ENCODE results near the gene MEF2C. TPM values are rescaled to one million over a fixed set of nuclear protein-coding genes. Genes with fewer than 3 reads are reported as not detected.

Gene MEF2C
- total RNA-seq, 1 experiment from 2014 or later, result 1.7 TPM

DNA sequence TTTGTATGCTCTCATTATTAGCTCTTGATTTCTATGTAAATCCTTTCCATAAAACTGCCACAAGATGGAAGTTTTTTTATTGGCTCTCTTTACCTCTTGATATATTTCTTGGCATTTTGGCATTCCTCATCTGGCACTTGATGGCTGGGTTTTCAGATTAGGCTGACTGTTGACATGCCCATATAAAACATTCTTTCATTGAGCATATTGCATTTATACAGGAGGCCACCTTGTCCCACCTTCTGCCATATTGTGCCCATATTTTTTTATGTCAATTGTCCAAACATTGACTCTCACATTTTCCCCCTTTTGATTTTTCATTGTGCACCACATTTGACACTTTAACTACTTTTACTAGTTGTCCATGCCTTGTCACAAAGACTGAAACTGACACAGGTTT lies 182.9 kb downstream of the MEF2C start (continued):
- TF ChIP-seq, protein P1, sequence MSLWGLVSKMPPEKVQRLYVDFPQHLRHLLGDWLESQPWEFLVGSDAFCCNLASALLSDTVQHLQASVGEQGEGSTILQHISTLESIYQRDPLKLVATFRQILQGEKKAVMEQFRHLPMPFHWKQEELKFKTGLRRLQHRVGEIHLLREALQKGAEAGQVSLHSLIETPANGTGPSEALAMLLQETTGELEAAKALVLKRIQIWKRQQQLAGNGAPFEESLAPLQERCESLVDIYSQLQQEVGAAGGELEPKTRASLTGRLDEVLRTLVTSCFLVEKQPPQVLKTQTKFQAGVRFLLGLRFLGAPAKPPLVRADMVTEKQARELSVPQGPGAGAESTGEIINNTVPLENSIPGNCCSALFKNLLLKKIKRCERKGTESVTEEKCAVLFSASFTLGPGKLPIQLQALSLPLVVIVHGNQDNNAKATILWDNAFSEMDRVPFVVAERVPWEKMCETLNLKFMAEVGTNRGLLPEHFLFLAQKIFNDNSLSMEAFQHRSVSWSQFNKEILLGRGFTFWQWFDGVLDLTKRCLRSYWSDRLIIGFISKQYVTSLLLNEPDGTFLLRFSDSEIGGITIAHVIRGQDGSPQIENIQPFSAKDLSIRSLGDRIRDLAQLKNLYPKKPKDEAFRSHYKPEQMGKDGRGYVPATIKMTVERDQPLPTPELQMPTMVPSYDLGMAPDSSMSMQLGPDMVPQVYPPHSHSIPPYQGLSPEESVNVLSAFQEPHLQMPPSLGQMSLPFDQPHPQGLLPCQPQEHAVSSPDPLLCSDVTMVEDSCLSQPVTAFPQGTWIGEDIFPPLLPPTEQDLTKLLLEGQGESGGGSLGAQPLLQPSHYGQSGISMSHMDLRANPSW (CRISPR knock-in tag; conservative IDR thresholded peaks at IDR 0.05; ENCODE audit: low read depth), result no peak
- TF ChIP-seq, protein P2, sequence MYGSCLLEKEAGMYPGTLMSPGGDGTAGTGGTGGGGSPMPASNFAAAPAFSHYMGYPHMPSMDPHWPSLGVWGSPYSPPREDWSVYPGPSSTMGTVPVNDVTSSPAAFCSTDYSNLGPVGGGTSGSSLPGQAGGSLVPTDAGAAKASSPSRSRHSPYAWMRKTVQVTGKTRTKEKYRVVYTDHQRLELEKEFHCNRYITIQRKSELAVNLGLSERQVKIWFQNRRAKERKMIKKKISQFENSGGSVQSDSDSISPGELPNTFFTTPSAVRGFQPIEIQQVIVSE (CRISPR knock-in tag; IDR thresholded peaks at IDR 0.05; ENCODE audit: borderline replicate concordance), result no peak

DNA sequence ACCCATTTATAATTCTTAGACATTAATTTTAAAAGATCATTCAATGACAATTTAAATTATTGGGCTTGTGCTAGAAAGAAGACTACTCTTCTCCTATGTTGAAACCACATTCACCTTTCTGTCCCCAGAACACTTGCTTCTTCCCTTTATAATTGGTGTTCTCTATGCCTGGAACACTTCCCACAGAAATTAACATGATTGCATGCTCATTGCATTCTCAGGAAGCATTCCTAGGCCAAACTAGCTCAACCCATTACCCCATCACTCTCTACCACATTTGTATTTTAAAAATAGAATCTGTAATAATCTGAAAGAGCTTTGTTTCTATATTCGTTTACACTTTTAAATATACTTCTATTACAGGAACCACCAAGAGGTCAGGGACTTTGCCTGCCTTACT lies 184.7 kb downstream of the MEF2C start:
- ATAC-seq (no peak), DNase-seq (ENCODE audit: low spot score) (no peak)
- peaks cover 51% of the 10 kb centered on the region for H3K4me1 Mint-ChIP-seq
- CTCF ChIA-PET, result interaction anchor here (0.7 to 3.8 kb wide), 4 partner anchors 25 to 917 kb away, joined by 3 to 33 read pairs (median 4); no protein-coding TSS in a partner anchor
- no peak overlapping the region for H3K27ac Mint-ChIP-seq
- no peaks in the 10 kb centered on the region for H3K36me3 Mint-ChIP-seq
- TF ChIP-seq RORB (CRISPR knock-in tag; IDR thresholded peaks at IDR 0.05) (no peak), NFYB (CRISPR knock-in tag; conservative IDR thresholded peaks at IDR 0.05; ENCODE audit: low read depth) (no peak), NR1H2 (CRISPR knock-in tag; IDR thresholded peaks at IDR 0.05) (no peak), NR3C1 (CRISPR knock-in tag; conservative IDR thresholded peaks at IDR 0.05; ENCODE audit: low read depth) (no peak), FOXJ3 (CRISPR knock-in tag; IDR thresholded peaks at IDR 0.05; ENCODE audit: borderline replicate concordance) (no peak), GRHL2 (CRISPR knock-in tag; IDR thresholded peaks at IDR 0.05; ENCODE audit: insufficient replicate concordance, severe bottlenecking) (no peak), GTF2I (CRISPR knock-in tag; conservative IDR thresholded peaks at IDR 0.05) (no peak), ZNF396 (CRISPR knock-in tag; IDR thresholded peaks at IDR 0.05; ENCODE audit: borderline replicate concordance) (no peak), EMX1 (CRISPR knock-in tag; IDR thresholded peaks at IDR 0.05) (no peak), ZNF416 (CRISPR knock-in tag; IDR thresholded peaks at IDR 0.05) (no peak), IRF2 (CRISPR knock-in tag; IDR thresholded peaks at IDR 0.05; ENCODE audit: borderline replicate concordance, low read depth) (no peak), SMAD3 (CRISPR knock-in tag; IDR thresholded peaks at IDR 0.05; ENCODE audit: borderline replicate concordance) (no peak), FOXP1 (CRISPR knock-in tag; IDR thresholded peaks at IDR 0.05; ENCODE audit: borderline replicate concordance) (no peak)
- TF ChIP-seq, protein P3, sequence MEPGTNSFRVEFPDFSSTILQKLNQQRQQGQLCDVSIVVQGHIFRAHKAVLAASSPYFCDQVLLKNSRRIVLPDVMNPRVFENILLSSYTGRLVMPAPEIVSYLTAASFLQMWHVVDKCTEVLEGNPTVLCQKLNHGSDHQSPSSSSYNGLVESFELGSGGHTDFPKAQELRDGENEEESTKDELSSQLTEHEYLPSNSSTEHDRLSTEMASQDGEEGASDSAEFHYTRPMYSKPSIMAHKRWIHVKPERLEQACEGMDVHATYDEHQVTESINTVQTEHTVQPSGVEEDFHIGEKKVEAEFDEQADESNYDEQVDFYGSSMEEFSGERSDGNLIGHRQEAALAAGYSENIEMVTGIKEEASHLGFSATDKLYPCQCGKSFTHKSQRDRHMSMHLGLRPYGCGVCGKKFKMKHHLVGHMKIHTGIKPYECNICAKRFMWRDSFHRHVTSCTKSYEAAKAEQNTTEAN (CRISPR knock-in tag; IDR thresholded peaks at IDR 0.05), result no peak
- TF ChIP-seq, protein P4, sequence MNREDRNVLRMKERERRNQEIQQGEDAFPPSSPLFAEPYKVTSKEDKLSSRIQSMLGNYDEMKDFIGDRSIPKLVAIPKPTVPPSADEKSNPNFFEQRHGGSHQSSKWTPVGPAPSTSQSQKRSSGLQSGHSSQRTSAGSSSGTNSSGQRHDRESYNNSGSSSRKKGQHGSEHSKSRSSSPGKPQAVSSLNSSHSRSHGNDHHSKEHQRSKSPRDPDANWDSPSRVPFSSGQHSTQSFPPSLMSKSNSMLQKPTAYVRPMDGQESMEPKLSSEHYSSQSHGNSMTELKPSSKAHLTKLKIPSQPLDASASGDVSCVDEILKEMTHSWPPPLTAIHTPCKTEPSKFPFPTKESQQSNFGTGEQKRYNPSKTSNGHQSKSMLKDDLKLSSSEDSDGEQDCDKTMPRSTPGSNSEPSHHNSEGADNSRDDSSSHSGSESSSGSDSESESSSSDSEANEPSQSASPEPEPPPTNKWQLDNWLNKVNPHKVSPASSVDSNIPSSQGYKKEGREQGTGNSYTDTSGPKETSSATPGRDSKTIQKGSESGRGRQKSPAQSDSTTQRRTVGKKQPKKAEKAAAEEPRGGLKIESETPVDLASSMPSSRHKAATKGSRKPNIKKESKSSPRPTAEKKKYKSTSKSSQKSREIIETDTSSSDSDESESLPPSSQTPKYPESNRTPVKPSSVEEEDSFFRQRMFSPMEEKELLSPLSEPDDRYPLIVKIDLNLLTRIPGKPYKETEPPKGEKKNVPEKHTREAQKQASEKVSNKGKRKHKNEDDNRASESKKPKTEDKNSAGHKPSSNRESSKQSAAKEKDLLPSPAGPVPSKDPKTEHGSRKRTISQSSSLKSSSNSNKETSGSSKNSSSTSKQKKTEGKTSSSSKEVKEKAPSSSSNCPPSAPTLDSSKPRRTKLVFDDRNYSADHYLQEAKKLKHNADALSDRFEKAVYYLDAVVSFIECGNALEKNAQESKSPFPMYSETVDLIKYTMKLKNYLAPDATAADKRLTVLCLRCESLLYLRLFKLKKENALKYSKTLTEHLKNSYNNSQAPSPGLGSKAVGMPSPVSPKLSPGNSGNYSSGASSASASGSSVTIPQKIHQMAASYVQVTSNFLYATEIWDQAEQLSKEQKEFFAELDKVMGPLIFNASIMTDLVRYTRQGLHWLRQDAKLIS (CRISPR knock-in tag; IDR thresholded peaks at IDR 0.05; ENCODE audit: borderline replicate concordance), result no peak
- TF ChIP-seq, protein P5, sequence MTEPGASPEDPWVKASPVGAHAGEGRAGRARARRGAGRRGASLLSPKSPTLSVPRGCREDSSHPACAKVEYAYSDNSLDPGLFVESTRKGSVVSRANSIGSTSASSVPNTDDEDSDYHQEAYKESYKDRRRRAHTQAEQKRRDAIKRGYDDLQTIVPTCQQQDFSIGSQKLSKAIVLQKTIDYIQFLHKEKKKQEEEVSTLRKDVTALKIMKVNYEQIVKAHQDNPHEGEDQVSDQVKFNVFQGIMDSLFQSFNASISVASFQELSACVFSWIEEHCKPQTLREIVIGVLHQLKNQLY (CRISPR knock-in tag; IDR thresholded peaks at IDR 0.05), result no peak
- TF ChIP-seq, protein P6, sequence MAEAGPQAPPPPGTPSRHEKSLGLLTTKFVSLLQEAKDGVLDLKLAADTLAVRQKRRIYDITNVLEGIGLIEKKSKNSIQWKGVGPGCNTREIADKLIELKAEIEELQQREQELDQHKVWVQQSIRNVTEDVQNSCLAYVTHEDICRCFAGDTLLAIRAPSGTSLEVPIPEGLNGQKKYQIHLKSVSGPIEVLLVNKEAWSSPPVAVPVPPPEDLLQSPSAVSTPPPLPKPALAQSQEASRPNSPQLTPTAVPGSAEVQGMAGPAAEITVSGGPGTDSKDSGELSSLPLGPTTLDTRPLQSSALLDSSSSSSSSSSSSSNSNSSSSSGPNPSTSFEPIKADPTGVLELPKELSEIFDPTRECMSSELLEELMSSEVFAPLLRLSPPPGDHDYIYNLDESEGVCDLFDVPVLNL (CRISPR knock-in tag; IDR thresholded peaks at IDR 0.05; ENCODE audit: borderline replicate concordance, low read depth), result no peak
- TF ChIP-seq, protein P7, sequence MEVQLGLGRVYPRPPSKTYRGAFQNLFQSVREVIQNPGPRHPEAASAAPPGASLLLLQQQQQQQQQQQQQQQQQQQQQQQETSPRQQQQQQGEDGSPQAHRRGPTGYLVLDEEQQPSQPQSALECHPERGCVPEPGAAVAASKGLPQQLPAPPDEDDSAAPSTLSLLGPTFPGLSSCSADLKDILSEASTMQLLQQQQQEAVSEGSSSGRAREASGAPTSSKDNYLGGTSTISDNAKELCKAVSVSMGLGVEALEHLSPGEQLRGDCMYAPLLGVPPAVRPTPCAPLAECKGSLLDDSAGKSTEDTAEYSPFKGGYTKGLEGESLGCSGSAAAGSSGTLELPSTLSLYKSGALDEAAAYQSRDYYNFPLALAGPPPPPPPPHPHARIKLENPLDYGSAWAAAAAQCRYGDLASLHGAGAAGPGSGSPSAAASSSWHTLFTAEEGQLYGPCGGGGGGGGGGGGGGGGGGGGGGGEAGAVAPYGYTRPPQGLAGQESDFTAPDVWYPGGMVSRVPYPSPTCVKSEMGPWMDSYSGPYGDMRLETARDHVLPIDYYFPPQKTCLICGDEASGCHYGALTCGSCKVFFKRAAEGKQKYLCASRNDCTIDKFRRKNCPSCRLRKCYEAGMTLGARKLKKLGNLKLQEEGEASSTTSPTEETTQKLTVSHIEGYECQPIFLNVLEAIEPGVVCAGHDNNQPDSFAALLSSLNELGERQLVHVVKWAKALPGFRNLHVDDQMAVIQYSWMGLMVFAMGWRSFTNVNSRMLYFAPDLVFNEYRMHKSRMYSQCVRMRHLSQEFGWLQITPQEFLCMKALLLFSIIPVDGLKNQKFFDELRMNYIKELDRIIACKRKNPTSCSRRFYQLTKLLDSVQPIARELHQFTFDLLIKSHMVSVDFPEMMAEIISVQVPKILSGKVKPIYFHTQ (CRISPR knock-in tag; IDR thresholded peaks at IDR 0.05), result no peak
- H3K9me3 Mint-ChIP-seq, result peaks cover 3% of the 10 kb centered on the region; the same call in 1 of the 2 replicates
- H3K4me3 Mint-ChIP-seq, result no peak overlapping the region
- H3K27me3 Mint-ChIP-seq (ENCODE audit: low read depth), result peaks cover 67% of the 10 kb centered on the region
- POLR2A ChIA-PET, result no interaction called here
